C4-2B (cell line): ENCODE results near the gene ZBTB20.
A peak's percentile ranks its signal among the peaks of the same experiment; 100 is the strongest.

Experiments used
- H3K27ac ChIP-seq: fragments of 450-650 bp; 2 replicates; pipeline ENCODE4 v1.5.1; 2017
- CTCF ChIP-seq: fragments of 450-650 bp; conservative IDR thresholded peaks from 2 replicates; pipeline ENCODE4 v1.5.1; 2017; ENCODE audit warnings: mild to moderate bottlenecking
- ZFX ChIP-seq: fragments of 450-650 bp; IDR thresholded peaks from 2 replicates; pipeline ENCODE4 v1.6.1; 2017

The ZBTB20 gene

GRCh38 chr3:115068799-115069198 is 78.3 kb downstream of the ZBTB20 start:
- no peak overlapping the region for H3K27ac ChIP-seq
- TF ChIP-seq CTCF = no peak
- TF ChIP-seq ZFX = no peak

- TF ChIP-seq CTCF (no peak), ZFX (no peak)
- H3K27ac ChIP-seq = no peak overlapping the region
Observed at GRCh38 chr3:115062412-115062956, 84.6 kb downstream of the ZBTB20 start.

GRCh38 chr3:115062009-115062408 is 85.1 kb downstream of the ZBTB20 start:
- TF ChIP-seq ZFX = no peak
- no peak for TF ChIP-seq CTCF
- H3K27ac ChIP-seq = no peak overlapping the region

- TF ChIP-seq CTCF (no peak), ZFX (no peak)
- H3K27ac ChIP-seq = no peak overlapping the region
Observed at GRCh38 chr3:115052906-115053305, 94.2 kb downstream of the ZBTB20 start.

GRCh38 chr3:115042351-115042750 is 104.7 kb downstream of the ZBTB20 start:
- H3K27ac ChIP-seq = no peak overlapping the region
- TF ChIP-seq ZFX = no peak
- no peak for TF ChIP-seq CTCF

- TF ChIP-seq CTCF = peak; percentile 83
- no peak for TF ChIP-seq ZFX
- H3K27ac ChIP-seq = no peak overlapping the region
Observed at GRCh38 chr3:115040673-115041286, 106.3 kb downstream of the ZBTB20 start.

- TF ChIP-seq ZFX (no peak), CTCF (no peak)
- H3K27ac ChIP-seq = no peak overlapping the region
Observed at GRCh38 chr3:115040246-115040645, 106.8 kb downstream of the ZBTB20 start.
